ENCODE measurements around the gene UQCC3.
A peak's percentile ranks its signal among the peaks of the same experiment; 100 is the strongest.
"Not testable (repeated sequence)": the region's sequence is repeated elsewhere in the genome, so short reads cannot be mapped to it uniquely, and the experiment has no call there.

UQCC3 gene

DNA sequence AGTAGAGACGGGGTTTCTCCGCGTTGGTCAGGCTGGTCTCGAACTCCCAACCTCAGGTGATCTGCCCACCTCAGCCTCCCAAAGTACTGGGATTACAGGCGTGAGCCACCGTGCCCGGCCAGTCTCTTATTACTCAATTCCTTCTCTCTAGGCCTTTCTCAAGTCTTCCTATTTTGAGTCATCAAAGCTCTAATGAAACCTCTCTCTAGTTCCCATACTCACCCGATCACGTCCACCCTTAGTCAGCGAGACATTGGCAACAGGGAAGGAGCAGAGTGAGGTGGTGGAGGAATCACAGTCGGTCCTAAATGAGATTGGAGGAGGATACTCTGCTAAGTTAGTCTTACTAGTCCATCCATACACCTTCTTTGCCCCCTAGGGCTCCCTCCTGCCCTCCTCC, 30.8 kb downstream of the UQCC3 start:
- DNase-seq (ENCODE audit: low read depth in 2 of 2), result no peak

DNA sequence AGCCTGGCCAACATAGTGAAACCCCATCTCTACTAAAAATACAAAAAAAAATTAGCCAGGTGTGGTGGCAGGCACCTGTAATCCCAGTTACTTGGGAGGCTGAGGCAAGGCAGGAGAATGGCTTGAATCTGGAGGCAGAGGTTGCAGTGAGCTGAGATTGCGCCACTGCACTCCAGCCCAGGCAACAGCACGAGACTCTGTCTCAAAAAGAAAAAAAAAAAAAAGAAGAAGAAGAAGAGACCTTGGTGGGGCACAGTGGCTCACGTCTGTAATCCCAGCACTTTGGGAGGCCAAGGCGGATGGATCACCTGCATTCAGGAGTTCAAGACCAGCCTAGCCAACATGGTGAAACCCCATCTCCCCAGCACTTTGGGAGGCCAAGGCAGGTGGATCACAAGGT, 32.4 kb downstream of the UQCC3 start:
- not testable (repeated sequence) for DNase-seq (ENCODE audit: low read depth in 2 of 2)

DNA sequence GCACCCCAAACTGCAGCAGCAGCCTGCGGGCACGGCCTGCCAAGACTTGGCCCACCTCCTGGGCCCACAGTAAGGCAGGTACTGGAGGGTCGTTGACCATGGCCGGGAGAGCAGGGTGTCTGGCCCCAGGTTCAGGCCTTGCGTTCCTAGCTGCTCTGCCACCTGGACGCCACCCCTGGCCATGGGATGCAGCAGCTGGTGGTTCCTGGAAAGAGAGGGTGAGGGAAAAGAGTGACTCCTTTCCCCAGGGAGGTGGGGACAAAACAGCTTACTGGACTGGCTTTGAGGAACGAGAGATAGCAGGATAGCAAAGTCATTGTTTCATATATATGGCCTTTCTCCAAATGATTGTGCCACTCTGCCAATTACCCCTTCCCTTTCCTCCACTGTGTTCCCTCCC, 33.9 kb downstream of the UQCC3 start:
- DNase-seq (ENCODE audit: low read depth in 2 of 2), result no peak

DNA sequence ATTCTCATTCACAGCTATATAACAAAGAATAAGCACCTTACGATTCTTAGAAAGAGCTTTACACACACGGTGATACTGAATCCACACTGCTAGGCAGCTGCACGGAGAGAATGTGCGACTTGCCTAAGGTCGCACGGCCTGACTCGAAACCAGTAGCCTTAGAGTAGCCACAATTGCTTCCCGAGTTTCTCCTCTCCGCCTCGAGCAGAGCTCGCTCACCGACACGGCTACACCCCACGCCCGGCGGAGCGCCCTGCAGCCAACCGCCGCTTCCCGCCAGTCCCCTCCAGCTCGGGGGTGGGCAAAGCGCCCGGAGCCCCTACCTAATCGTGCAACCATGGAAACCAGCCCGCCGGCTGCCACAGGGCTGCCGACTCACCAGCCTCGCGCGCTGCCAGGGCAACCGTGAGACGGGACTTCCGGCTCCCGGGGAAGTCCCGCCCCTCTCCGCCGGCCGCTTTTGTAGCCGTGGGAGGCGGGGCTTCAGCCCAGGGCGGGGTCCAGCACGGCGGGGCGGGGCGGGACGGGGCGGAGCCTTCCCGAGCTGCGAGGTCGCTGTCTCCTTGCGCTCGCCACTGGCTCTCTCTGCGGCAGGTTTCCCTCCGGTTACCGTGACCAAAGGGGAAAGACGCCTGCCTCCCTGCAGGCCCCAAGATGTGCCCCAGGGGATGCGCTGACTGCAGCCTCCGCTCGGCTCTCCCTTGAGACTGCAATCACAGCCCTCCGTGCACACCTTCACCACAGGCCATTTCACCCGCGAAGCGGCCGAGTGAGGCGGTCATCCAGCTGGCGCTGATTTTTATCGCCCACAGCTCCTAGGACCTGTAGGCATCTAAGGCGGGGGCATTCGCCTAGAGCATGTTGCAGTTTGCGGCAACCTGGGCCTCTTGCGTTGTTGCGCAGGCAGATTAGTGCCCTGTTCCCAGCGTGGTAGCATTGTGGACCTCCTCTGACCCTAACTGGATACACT, 34.7 kb downstream of the UQCC3 start:
- peak; percentile 88 to 91 for DNase-seq (ENCODE audit: low read depth in 2 of 2)

DNA sequence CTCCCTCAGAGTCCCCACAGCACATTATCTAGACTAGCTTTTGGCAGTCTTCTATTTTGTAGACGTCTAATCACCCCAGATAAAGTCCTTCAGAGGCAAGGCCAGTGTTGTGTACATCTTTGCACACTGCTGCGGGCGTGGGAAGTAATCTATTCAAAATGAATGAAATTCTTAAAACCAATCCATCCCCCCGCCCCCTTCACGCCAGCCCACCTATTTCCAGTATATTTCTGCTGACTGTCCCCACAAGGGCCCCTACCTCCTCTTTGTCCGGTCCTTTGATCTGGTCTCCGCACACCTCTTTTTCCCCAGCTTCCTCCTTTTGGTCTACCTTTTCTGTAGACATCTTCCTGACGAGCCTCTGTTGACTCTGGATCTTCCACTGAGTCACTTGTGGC, 35.4 kb downstream of the UQCC3 start:
- DNase-seq (ENCODE audit: low read depth in 2 of 2), result no peak

DNA sequence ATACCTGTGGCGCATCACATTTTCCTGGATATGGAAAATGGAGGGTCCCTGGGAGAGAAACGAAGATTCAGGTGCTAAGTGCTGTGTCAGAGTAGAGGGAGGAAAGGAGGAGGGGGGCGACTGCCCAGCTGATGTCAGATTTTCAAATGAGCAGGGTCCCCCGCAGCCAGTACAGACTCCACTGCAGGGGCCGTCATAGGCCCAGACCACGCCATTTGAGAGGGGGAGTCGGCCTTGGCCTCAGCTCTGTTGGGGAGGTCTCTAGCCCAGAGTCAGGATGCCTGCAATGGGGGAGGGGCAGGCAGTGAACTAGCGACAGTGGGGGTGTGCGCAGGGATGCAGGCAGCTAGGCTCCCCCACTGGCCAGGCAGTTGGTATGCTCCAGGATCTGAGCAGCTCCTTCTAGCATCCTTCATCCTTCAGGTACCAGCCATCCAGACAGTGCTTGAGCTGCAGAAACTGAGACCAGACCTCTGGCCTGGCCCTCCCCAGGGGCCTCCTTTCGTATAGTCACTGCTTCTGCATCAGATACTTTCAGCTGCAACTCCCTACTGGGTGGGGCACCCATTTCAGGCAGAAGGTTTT, 35.9 kb downstream of the UQCC3 start, which contains the start of the genes BSCL2 and GNG3:
Gene BSCL2, minus strand, starts transcription at position 148 of the 585 bp plus-strand sequence. CDS start 229 bp downstream, outside the sequence.
Gene GNG3, plus strand, starts transcription at position 400 of the 585 bp plus-strand sequence. CDS start 620 bp downstream, outside the sequence.
- no peak for DNase-seq (ENCODE audit: low read depth in 2 of 2)

DNA sequence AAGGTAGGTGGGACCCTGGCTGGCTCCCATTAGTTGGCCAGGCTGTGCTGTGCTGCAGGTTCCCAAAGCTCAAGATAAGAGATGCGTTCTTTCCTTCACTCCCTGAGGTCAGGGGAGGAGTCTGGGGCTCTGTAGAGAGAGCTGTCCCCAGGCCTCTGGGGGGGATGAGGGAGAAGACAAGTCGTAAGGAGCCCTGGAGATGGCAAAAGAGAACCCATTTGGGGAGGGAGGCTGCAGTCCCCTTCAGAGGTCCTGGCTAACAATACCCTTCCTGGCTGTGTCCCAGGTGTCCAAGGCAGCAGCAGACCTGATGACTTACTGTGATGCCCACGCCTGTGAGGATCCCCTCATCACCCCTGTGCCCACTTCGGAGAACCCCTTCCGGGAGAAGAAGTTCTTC, 36.9 kb downstream of the UQCC3 start:
- DNase-seq (ENCODE audit: low read depth in 2 of 2), result no peak

DNA sequence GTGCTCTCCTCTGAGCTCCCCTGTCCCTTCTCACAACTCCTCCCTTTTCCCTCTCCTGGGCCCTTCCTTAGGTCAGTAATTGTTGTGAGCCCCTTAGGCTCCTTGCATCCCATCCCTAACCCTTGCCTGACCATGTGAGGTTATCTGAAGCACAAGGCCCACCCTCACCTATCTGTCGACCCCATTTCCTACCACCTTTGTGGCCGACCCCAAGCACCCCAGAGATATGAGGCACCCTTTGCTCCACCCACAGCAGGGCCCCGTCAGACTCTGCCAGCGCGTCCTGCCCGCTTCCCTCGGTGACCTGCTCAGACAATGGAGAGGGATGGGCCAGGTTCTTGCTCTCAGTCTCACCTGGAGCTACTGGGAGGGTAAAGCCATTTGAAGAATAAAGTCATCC, 37.3 kb downstream of the UQCC3 start:
- DNase-seq (ENCODE audit: low read depth in 2 of 2), result peak in 1 of 2 experiments; percentile 24

DNA sequence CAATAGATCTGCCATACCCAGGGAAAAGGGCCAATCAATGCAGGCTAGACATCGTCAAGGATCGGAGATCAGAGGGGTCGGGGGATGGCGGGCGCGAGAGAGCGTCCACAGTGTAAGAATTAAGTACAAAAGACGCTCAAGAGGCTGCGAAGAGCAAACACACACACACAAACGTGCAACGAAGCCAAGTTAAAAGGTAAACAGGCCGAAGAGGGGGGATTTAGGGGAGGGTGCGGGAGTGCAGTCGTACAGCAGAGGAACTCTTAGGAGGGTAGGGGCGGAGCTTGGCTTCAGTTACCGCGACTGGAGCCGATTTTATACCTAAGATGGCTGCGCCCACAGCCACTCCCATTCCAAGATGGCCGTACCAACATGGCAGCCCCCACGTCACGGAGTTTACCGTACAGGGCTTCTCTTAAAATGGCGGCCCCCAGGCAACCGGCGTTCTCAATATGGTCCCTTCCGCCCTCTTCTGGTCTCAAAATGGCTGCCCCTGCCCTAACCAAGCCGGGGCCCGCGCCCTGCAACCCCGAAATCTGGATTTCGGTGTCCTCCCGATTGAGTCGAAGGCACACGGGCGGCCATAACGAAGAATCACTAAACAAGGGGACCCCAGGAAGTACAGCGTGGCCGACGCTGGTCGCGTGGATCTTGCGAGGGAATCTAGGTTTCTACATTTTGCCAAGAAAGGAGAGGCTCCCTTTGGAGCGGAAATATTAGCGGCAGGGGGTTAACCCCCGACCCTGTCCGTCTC, 38.0 kb downstream of the UQCC3 start:
- peak; percentile 90 to 94 for DNase-seq (ENCODE audit: low read depth in 2 of 2)

DNA sequence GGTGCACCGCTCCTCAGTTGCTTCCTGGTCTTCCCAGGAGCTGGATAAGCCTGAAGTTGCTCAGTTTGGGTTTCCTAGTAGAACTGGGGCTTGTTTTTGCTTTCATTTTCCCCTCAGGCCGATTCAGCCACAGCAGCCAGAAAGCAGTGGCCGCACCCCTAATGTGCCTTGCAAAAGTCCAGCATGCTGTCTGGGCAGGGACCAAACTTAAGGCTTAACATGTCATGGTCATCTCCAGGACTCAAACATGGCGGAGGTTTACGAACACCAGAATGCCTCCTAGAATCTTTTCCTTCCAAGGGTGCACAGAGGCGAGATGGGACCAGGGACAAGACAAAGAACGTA, 38.5 kb downstream of the UQCC3 start:
- no peak for DNase-seq (ENCODE audit: low read depth in 2 of 2)

DNA sequence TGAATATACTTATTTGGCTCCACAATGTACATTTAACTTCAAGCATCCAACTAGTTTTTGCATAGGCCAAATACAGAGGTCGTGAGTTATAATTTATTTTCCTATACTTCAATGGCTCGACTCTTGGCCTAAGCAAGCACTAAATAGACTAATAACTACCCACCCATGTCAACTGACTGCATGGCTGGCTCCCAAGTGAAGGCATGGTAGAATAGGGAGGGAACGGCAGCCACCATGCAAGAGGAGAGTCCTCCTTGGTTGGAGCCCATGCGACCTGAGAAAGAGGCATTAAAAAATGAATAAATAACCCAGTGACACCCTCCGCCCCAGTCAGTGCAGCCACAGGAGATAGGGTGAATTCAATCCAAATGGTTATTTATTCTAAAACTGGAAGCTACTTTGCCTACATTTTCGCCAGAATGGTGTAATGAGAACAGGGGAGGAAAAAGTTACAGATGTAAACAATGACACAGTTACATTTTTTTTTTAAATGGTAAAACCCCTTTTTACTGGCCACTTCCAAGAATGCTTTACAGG, 40.9 kb downstream of the UQCC3 start:
- no peak for DNase-seq (ENCODE audit: low read depth in 2 of 2)

DNA sequence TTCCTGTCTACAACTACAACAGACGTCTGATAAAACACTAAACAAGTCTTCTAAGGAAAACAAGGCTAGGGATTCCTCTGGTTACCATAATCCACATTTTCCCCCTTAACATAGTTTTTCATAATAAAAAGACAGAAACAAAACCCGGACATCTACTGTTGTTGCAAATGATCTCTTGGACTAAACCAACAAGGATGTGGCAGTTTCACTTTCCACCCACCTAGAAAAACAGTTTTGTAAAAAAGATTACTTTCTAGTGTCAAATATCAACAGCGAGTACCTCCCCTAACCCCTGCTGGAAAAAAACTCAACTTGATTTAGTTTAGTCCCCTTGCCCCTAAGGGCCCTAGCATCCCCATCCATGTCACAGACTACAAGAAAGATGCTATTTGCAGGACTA, 41.4 kb downstream of the UQCC3 start:
- DNase-seq (ENCODE audit: low read depth in 2 of 2), result no peak

DNA sequence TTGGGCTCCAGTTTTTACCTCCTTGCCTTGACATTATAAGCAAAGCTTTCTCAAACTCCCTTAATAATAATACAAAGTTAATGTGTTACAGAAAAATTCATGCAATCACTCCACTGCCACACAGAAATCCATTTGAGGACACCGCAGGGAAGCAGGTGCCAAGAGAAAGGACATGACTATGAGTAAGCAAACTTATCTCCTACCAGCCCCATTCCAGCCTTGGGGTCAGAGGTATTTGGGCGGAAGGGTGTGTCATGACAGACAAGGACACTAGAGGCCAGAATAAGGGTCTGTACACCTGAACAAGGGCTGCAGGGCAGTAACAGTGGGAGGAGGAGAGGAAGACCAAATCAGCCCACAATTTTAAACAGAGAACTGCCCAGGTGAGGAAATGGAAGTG, 41.9 kb downstream of the UQCC3 start:
- DNase-seq (ENCODE audit: low read depth in 2 of 2), result no peak

DNA sequence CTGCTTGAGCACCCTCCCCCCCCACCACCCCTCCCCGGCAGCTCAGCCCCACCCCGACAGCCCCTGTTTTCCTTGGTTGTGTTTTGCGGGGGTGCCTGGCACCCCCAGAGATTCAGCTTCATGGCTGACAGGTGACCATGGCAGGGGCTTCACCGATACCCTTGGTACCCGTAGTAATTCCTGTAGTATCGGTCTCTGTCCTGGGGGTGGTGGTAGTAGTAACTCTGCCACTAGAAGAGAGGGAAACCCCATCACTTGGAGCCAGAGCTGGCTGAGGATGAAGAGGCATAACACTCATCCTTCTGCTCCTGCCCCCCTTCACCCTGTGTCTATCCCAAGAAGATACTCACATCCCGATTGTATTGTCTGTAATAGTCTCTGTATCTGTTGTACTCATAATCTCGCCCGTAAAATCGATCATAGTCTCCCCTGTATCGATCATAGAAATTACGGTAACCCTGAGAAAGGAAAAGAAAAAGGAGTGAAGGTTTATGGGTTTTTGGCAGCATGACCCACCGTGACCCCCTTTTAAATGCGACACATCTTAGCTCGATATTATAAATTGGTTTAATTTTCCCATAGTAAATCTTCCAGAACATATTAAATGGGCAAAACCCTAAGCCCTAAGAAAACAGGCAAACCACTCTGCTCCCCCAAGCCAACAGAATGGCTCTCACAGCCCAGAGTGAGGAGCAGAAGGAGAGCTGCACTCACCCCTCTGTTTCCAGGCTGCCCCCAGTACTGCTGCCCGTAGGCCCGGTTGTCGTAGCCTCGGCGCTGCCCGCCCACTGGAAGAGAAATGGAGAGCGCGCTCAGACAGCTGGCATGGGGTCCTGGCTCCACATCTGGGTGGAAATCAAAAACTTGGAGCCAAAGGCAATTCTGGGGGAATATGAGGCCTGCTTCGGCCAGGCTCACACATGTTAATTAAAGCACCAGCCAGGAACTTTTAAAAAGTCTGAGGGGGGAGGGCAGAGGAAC, 44.0 kb downstream of the UQCC3 start:
- DNase-seq (ENCODE audit: low read depth in 2 of 2), result no peak

DNA sequence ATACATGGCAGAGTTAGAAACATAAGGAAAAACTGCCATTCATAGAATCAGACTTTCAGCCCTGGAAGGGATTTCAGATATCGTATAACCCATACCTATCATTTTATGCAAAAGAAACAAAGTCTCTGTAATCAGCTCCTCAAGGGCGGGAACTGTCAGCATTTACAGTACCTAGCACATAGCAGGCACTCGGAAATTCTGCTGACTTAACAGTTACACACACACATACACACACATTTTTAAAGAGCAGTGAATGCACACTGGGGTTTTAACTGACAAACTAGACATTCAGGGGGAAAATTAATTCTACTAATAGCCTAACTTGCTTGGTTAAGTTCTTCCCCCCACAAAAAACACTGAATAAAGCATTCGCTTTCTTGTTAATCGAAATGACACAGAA, 44.7 kb downstream of the UQCC3 start:
- DNase-seq (ENCODE audit: low read depth in 2 of 2), result no peak

DNA sequence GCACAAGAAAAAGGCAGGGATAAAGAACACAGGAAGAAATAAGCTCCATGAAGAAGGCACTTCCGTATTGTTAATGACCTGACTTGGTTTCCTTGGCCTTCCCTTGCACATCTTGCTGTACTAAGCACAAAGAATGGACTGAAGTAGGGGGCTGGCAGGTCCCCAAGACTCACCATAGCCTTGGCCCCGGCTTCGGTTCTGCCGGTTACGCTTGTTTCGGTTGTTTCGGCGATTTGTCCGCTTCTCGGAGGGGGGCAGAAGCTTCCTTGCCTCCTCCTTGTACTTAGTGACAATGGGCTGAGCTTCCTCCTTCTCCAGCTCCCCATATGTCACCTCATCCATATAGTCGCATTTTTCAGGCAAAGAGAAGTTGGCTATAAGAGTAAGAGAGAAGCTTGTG, 45.3 kb downstream of the UQCC3 start:
- no peak for DNase-seq (ENCODE audit: low read depth in 2 of 2)

DNA sequence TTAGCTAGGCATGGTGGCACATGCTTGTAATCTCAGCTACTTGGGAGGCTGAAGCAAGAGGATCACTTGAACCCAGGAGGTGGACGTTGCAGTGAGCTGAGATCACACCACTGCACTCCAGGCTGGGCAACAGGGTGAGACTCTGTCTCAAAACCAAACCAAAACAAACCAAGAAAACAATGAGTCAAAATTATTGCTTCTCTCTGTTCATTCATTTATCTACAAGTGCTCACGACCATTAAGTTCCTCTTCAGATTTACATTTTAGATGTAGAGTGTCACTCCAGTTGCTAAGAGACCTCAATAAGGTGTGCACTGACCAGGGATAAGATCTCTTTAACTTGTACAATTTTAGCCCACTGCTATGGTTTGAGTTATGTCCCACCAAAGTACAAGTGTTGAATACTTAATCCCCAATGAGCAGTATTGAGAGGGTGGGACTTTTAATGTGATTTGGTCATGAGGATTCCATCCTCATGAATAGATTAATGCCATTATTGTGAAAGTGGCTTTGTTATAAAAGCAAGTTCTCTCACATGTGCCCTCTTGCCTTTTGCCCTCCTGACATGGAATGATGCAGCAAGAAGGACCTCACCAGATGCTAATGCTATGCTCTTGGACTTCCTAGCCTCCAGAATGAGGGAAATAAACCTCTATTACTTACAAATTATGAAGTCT, 48.0 kb downstream of the UQCC3 start:
- DNase-seq (ENCODE audit: low read depth in 2 of 2), result no peak

DNA sequence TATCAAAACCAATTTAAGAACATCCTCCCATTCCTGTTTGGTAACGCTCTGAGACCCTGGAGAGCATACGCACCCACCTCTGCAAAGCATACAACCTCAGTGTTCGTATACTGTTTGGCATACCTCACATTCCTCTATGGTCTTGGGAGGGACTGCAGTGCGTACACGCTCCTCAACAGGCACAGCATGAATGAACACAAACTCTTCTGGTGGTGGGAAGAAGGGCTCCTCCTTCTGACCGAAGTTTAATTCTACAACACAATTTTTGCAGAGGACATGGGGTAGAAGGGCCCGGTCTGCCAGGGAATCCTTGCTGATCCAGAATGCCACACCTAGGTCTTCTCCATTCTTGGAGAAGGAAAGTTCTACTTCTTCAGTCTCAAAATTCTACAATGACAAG, 50.5 kb downstream of the UQCC3 start:
- DNase-seq (ENCODE audit: low read depth in 2 of 2), result no peak
